Natural killer cell (primary cell): Measurements from ENCODE around the gene TRAPPC5. TPM values are rescaled to one million over a fixed set of nuclear protein-coding genes. Genes with fewer than 3 reads are reported as not detected.

Source experiments
- ATAC-seq, 3 donors: fragments of 150-1000 bp in 2 of 3; fragments of 200-7000 bp in 1 of 3; cut with Tn5 transposase; 1 replicate in 1 of 3; 2 replicates in 2 of 3; pipeline ENCODE4 v1.10.0; 2021; ENCODE audit warnings: mild to moderate bottlenecking in 2 of 3, moderate library complexity in 2 of 3
- DNase-seq, 2 donors: peaks; one replicate each; pipeline versions ENCODE4 v3.0.0 to v3.0.0-alpha.2; 2013 to 2021; ENCODE audit warnings: mixed read lengths in 1 of 2
- H3K27ac ChIP-seq: one replicate; pipeline ENCODE4 v1.5.1; 2013; ENCODE audit warnings: mild to moderate bottlenecking, low read length
- H3K27me3 ChIP-seq: one replicate; pipeline ENCODE4 v1.6.1; 2013; ENCODE audit warnings: low read length; ENCODE audit not compliant: control insufficient read depth, insufficient read depth
- H3K36me3 ChIP-seq: one replicate; pipeline ENCODE4 v1.6.1; 2013; ENCODE audit warnings: low read length; ENCODE audit not compliant: control insufficient read depth, insufficient read depth
- H3K4me1 ChIP-seq: one replicate; pipeline ENCODE4 v1.6.1; 2013; ENCODE audit warnings: low read length; ENCODE audit not compliant: control insufficient read depth, insufficient read depth
- H3K4me3 ChIP-seq: one replicate; pipeline ENCODE4 v1.5.1; 2013; ENCODE audit warnings: low read length
- H3K9me3 ChIP-seq: one replicate; pipeline ENCODE4 v1.6.1; 2013; ENCODE audit warnings: low read length; ENCODE audit not compliant: control insufficient read depth, insufficient read depth
- H3K27ac Mint-ChIP-seq, 2 donors: one replicate each; pipeline ENCODE4 v1.8.0; 2022; ENCODE audit warnings: mild to moderate bottlenecking in 2 of 2, mixed read lengths in 2 of 2, moderate library complexity in 1 of 2
- H3K27me3 Mint-ChIP-seq, 2 donors: one replicate each; pipeline ENCODE4 v1.8.0; 2022; ENCODE audit warnings: low read depth in 2 of 2, mixed read lengths in 2 of 2
- H3K36me3 Mint-ChIP-seq: one replicate; pipeline ENCODE4 v1.8.0; 2022; ENCODE audit warnings: mixed read lengths
- H3K4me1 Mint-ChIP-seq, 2 donors: one replicate each; pipeline ENCODE4 v1.8.0; 2022; ENCODE audit warnings: mixed read lengths in 2 of 2
- H3K4me3 Mint-ChIP-seq: one replicate; pipeline ENCODE4 v1.8.0; 2022; ENCODE audit warnings: mild to moderate bottlenecking, moderate library complexity, mixed read lengths
- H3K9me3 Mint-ChIP-seq, 2 donors: one replicate each; pipeline ENCODE4 v1.8.0; 2022; ENCODE audit warnings: mixed read lengths in 2 of 2
- CTCF ChIP-seq: fragments of 200-600 bp; IDR thresholded peaks from one replicate; pipeline ENCODE4 v1.8.0; 2022; ENCODE audit warnings: antibody characterized with exemption
- WGBS: methylation state at CpG from one replicate; pipeline ENCODE4 v1.1.7; 2013; ENCODE audit warnings: missing lambda C conversion rate; ENCODE audit not compliant: insufficient coverage; 5-methylcytosine and 5-hydroxymethylcytosine counted together
- intact Hi-C: fragments of 100-400 bp; cut with micrococcal nuclease; formaldehyde crosslinking; loops from one replicate; pipeline ENCODE4 v1.14.2; 2022
- total RNA-seq, 4 donors: library from RNA; stranded (reverse); fragments of 120-200 nt in 1 of 4; gene quantifications; one replicate each; pipeline versions ENCODE4 v1.2.3 to v1.2.4, GENCODE V29; 2013 to 2022

Gene TRAPPC5
- total RNA-seq, 3 donors from 2014 or later (not counting 1 experiment from before 2014, with no cell fraction given) = 53.8 to 58.8 (median 54.2) TPM

DNA sequence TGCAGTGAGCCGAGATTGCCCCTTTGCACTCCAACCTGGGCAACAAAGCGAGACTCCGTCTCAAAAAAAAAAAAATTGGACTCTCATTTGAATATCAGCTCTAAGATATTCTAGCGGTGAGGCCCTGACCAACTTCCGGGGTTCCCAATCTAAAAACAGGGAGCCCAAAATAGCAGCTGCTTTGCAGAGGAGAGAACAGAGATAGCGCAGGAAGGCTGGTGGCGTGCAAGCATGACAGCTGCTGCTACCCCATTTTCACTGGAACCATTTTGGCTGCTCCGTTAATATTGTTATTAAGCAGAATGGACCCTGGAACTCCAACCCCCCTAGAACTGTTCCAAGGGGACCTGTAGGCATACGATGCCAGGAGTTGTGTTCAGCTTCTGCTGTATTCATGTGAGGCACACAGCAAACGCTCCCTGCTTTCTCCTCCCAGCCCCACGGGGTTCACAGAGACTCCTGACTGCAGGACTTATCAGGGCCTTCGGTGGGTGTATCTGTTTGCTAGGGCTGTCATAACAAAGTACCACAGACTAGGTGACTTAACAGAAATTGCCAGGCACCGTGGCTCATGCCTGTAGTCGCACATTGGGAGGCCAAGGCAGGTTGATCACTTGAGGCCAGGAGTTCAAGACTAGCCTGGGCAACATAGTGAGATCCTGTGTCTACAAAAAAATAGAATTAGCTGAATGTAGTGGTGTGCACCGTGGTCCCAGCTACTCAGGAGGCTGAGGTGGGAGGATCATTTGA lies 32.2 kb upstream of the TRAPPC5 start:
- Histone ChIP-seq H3K9me3 (no peaks in the 10 kb centered on the region), H3K4me1 (peaks cover 19% of the 10 kb centered on the region), H3K36me3 (peaks cover 11% of the 10 kb centered on the region), H3K4me3 (no peak overlapping the region), H3K27me3 (no peaks in the 10 kb centered on the region), H3K27ac (no peak overlapping the region)
- 91% methylated on average over 15 of the region's 15 CpGs for WGBS
- ATAC-seq (no peak), DNase-seq (no peak)
- H3K4me1 Mint-ChIP-seq = peaks cover 5 to 16% of the 10 kb centered on the region in 2 donors
- no peaks in the 10 kb centered on the region for H3K27me3 Mint-ChIP-seq
- H3K4me3 Mint-ChIP-seq = no peak overlapping the region
- no peaks in the 10 kb centered on the region for H3K36me3 Mint-ChIP-seq
- H3K27ac Mint-ChIP-seq = no peak overlapping the region
- intact Hi-C loops = no loop called here
- H3K9me3 Mint-ChIP-seq = no peaks in the 10 kb centered on the region
- TF ChIP-seq CTCF = no peak

GRCh38 chr19:7650148-7650547 lies 30.5 kb upstream of the TRAPPC5 start:
- H3K4me3 ChIP-seq = no peak overlapping the region
- H3K27me3 ChIP-seq = no peaks in the 10 kb centered on the region
- Mint-ChIP-seq H3K27me3 (no peaks in the 10 kb centered on the region), H3K27ac (no peak overlapping the region), H3K4me3 (no peak overlapping the region), H3K4me1 (peaks cover 5 to 16% of the 10 kb centered on the region in 2 donors), H3K9me3 (no peaks in the 10 kb centered on the region), H3K36me3 (no peaks in the 10 kb centered on the region)
- WGBS = 53% methylated on average over 2 of the region's 2 CpGs
- H3K36me3 ChIP-seq = peaks cover 6% of the 10 kb centered on the region
- H3K9me3 ChIP-seq = no peaks in the 10 kb centered on the region
- no peak for DNase-seq
- no peak for ATAC-seq
- TF ChIP-seq CTCF = no peak
- intact Hi-C loops = no loop called here
- H3K4me1 ChIP-seq = peaks cover 10% of the 10 kb centered on the region
- no peak overlapping the region for H3K27ac ChIP-seq

GRCh38 chr19:7652061-7652641 lies 28.5 kb upstream of the TRAPPC5 start:
- 5% methylated on average over 28 of the region's 28 CpGs for WGBS
- Mint-ChIP-seq H3K4me1 (peaks cover 5 to 10% of the 10 kb centered on the region in 2 donors), H3K4me3 (peak overlapping the region; percentile 83), H3K27me3 (no peaks in the 10 kb centered on the region), H3K27ac (peak overlapping the region; percentile 82 to 91), H3K9me3 (no peaks in the 10 kb centered on the region), H3K36me3 (no peaks in the 10 kb centered on the region)
- intact Hi-C loops = loop anchor here (1.0 kb wide), 2 partner anchors 29 to 147 kb away; no protein-coding TSS in a partner anchor
- Histone ChIP-seq H3K4me1 (peaks cover 10% of the 10 kb centered on the region), H3K36me3 (peaks cover 3% of the 10 kb centered on the region), H3K9me3 (no peaks in the 10 kb centered on the region), H3K27me3 (no peaks in the 10 kb centered on the region), H3K4me3 (peak overlapping the region; percentile 13), H3K27ac (peak overlapping the region; percentile 58)
- peak; percentile 98 for TF ChIP-seq CTCF
- DNase-seq (peak; percentile 87 to 94), ATAC-seq (peak; percentile 91 to 92 (median 92))
